CD14-positive monocyte (primary cell): ENCODE measurements around the gene PPIL4. TPM values are rescaled to one million over a fixed set of nuclear protein-coding genes. Genes with fewer than 3 reads are reported as not detected.
"Not testable (repeated sequence)": the region's sequence is repeated elsewhere in the genome, so short reads cannot be mapped to it uniquely, and the experiment has no call there.

Source experiments
- DNase-seq, 3 donors: peaks; one replicate each; pipeline ENCODE4 v3.0.0-alpha.2; 2011 to 2022
- H2AFZ ChIP-seq: 2 replicates; pipeline ENCODE4 v1.6.0; 2012; ENCODE audit warnings: mild to moderate bottlenecking, low read depth, low read length, inconsistent platforms; ENCODE audit not compliant: insufficient read depth, poor library complexity, severe bottlenecking
- H3K27ac ChIP-seq, 2 donors: 1 replicate in 1 of 2; 2 replicates in 1 of 2; pipeline ENCODE4 v1.5.1; 2012 to 2013; ENCODE audit warnings: low read length in 2 of 2, control low read depth in 1 of 2, inconsistent platforms in 1 of 2, low read depth in 1 of 2, mild to moderate bottlenecking in 1 of 2
- H3K27me3 ChIP-seq, 2 donors: one replicate each; pipeline versions ENCODE4 v1.6.0 to v1.6.1; 2011 to 2013; ENCODE audit warnings: low read length in 2 of 2; ENCODE audit not compliant: control insufficient read depth in 2 of 2, insufficient read depth in 2 of 2
- H3K36me3 ChIP-seq, 2 donors: replicated peaks in 1 of 2; 1 replicate in 1 of 2; 2 replicates in 1 of 2; pipeline versions ENCODE4 v1.5.1 to v1.6.1; 2012 to 2013; ENCODE audit warnings: low read length in 2 of 2, control low read depth in 1 of 2, inconsistent platforms in 1 of 2, mild to moderate bottlenecking in 1 of 2; ENCODE audit not compliant: insufficient read depth in 2 of 2, control insufficient read depth in 1 of 2
- H3K4me1 ChIP-seq, 2 donors: 1 replicate in 1 of 2; 2 replicates in 1 of 2; pipeline versions ENCODE4 v1.5.1 to v1.6.1; 2012 to 2013; ENCODE audit warnings: low read length in 2 of 2, control low read depth in 1 of 2, inconsistent platforms in 1 of 2, mild to moderate bottlenecking in 1 of 2, moderate library complexity in 1 of 2; ENCODE audit not compliant: insufficient read depth in 2 of 2, control insufficient read depth in 1 of 2
- H3K4me2 ChIP-seq: replicated peaks from 2 replicates; pipeline ENCODE3; 2012; ENCODE audit warnings: low read length, moderate library complexity, mild to moderate bottlenecking; ENCODE audit not compliant: poor library complexity, severe bottlenecking; ENCODE audit errors: extremely low read depth
- H3K4me3 ChIP-seq, 3 experiments: fragments of 200-600 bp in 1 of 3; sonication (generic) in 1 of 3; replicated peaks in 1 of 3; 1 replicate in 2 of 3; 2 replicates in 1 of 3; pipeline ENCODE4 v1.5.1; 2011 to 2013; ENCODE audit warnings: low read length in 3 of 3, mild to moderate bottlenecking in 3 of 3, control low read depth in 2 of 3, low read depth in 2 of 3, inconsistent platforms in 1 of 3, moderate library complexity in 1 of 3
- H3K79me2 ChIP-seq: 2 replicates; pipeline ENCODE4 v1.6.0; 2012; ENCODE audit warnings: mild to moderate bottlenecking, control low read depth, inconsistent platforms, low read length, moderate library complexity; ENCODE audit not compliant: insufficient read depth
- H3K9ac ChIP-seq: 2 replicates; pipeline ENCODE4 v1.6.0; 2017; ENCODE audit warnings: low read length, mild to moderate bottlenecking; ENCODE audit not compliant: insufficient read depth, poor library complexity, severe bottlenecking
- H3K9me3 ChIP-seq, 2 donors: replicated peaks in 1 of 2; 1 replicate in 1 of 2; 2 replicates in 1 of 2; pipeline versions ENCODE4 v1.5.1 to v1.6.1; 2012 to 2013; ENCODE audit warnings: low read length in 2 of 2, control low read depth in 1 of 2; ENCODE audit not compliant: control insufficient read depth in 1 of 2, insufficient read depth in 1 of 2
- H4K20me1 ChIP-seq: 2 replicates; pipeline ENCODE4 v1.6.0; 2012; ENCODE audit warnings: mild to moderate bottlenecking, low read length, control low read depth, moderate library complexity; ENCODE audit not compliant: insufficient read depth
- H3K27ac Mint-ChIP-seq, 7 donors: one replicate each; pipeline ENCODE4 v1.8.0; 2020; ENCODE audit warnings: mild to moderate bottlenecking in 7 of 7, mixed read lengths in 7 of 7, moderate library complexity in 6 of 7, inconsistent platforms in 2 of 7
- H3K27me3 Mint-ChIP-seq, 3 donors: one replicate each; pipeline ENCODE4 v1.8.0; 2021 to 2022; ENCODE audit warnings: low read depth in 3 of 3, mild to moderate bottlenecking in 3 of 3, mixed read lengths in 3 of 3, moderate library complexity in 3 of 3, inconsistent platforms in 1 of 3
- H3K36me3 Mint-ChIP-seq, 2 donors: one replicate each; pipeline ENCODE4 v1.8.0; 2020; ENCODE audit warnings: mixed read lengths in 2 of 2, inconsistent platforms in 1 of 2, mild to moderate bottlenecking in 1 of 2
- H3K4me1 Mint-ChIP-seq: one replicate; pipeline ENCODE4 v1.8.0; 2020; ENCODE audit warnings: mild to moderate bottlenecking, mixed read lengths
- H3K4me3 Mint-ChIP-seq, 2 donors: one replicate each; pipeline ENCODE4 v1.8.0; 2020; ENCODE audit warnings: mild to moderate bottlenecking in 2 of 2, mixed read lengths in 2 of 2, moderate library complexity in 1 of 2
- H3K9me3 Mint-ChIP-seq, 7 donors: one replicate each; pipeline ENCODE4 v1.8.0; 2020 to 2022; ENCODE audit warnings: mixed read lengths in 7 of 7, mild to moderate bottlenecking in 6 of 7, moderate library complexity in 6 of 7, inconsistent platforms in 2 of 7
- WGBS: methylation state at CpG from one replicate; pipeline ENCODE4 v1.1.5; 2013; ENCODE audit warnings: missing lambda C conversion rate; ENCODE audit not compliant: insufficient coverage; 5-methylcytosine and 5-hydroxymethylcytosine counted together
- intact Hi-C, 2 donors: fragments of 100-400 bp; cut with micrococcal nuclease; formaldehyde crosslinking; loops; one replicate each; pipeline versions ENCODE4 v1.15.0 to v1.15.1; 2023
- polyA plus RNA-seq, 3 donors: library from polyadenylated mRNA; depleted of rRNA in 1 of 3; unstranded in 2 of 3; stranded (reverse) in 1 of 3; fragments of 300-500 nt in 2 of 3; fragments of >200 nt in 1 of 3; fragmentation: Illumina TruSeq in 2 of 3; gene quantifications; 1 replicate in 2 of 3; 2 replicates in 1 of 3; pipeline ENCODE4 v1.2.3, GENCODE V29; 2012 to 2021
- TF ChIP-seq, protein P1 (sequence below): fragments of 200-600 bp; IDR thresholded peaks from one replicate; pipeline ENCODE4 v1.8.0; 2022; ENCODE audit warnings: antibody characterized with exemption, mild to moderate bottlenecking

PPIL4 gene
- polyA plus RNA-seq, 3 donors, result 3.5 to 9.2 (median 4.4) TPM

DNA sequence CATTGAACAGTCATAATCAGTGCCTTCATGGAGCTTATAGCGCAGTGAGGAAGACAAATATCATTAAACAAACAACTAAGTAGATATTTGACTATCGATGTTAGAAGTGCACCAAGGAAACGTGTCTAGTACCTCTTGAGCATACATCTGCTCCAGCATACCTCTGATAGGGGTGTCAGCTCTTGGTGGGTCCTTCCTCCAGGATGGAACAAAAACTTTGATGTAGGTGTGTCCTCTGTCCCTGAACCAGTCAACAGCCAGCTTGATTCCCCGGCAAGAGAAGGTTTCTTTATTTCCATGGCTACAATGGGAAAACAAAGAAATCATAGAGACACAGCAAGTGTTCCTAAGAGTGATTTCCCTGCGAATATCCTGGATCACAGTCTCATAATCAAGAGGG is 84.2 kb downstream of the PPIL4 start:
- no peak for DNase-seq
- Histone ChIP-seq H3K27ac (no peak overlapping the region), H3K4me3 (no peak overlapping the region), H3K27me3 (no peaks in the 10 kb centered on the region), H3K4me1 (peaks cover 12 to 13% of the 10 kb centered on the region in 2 donors), H3K36me3 (peaks cover 29 to 62% of the 10 kb centered on the region in 2 donors), H3K9me3 (no peaks in the 10 kb centered on the region), H3K79me2 (no peaks in the 10 kb centered on the region), H3K4me2 (no peak overlapping the region), H2AFZ (no peak overlapping the region), H3K9ac (no peak overlapping the region), H4K20me1 (no peaks in the 10 kb centered on the region)
- H3K36me3 Mint-ChIP-seq, result peaks cover 58 to 73% of the 10 kb centered on the region in 2 donors
- H3K9me3 Mint-ChIP-seq, result peaks cover 0 to 2% (median 0%) of the 10 kb centered on the region in 7 donors
- TF ChIP-seq, protein P1, sequence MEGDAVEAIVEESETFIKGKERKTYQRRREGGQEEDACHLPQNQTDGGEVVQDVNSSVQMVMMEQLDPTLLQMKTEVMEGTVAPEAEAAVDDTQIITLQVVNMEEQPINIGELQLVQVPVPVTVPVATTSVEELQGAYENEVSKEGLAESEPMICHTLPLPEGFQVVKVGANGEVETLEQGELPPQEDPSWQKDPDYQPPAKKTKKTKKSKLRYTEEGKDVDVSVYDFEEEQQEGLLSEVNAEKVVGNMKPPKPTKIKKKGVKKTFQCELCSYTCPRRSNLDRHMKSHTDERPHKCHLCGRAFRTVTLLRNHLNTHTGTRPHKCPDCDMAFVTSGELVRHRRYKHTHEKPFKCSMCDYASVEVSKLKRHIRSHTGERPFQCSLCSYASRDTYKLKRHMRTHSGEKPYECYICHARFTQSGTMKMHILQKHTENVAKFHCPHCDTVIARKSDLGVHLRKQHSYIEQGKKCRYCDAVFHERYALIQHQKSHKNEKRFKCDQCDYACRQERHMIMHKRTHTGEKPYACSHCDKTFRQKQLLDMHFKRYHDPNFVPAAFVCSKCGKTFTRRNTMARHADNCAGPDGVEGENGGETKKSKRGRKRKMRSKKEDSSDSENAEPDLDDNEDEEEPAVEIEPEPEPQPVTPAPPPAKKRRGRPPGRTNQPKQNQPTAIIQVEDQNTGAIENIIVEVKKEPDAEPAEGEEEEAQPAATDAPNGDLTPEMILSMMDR, result no peak
- intact Hi-C loops, result no loop called here
- 83% methylated on average over 3 of the region's 5 CpGs for WGBS
- H3K4me1 Mint-ChIP-seq, result peaks cover 15% of the 10 kb centered on the region
- peaks cover 0 to 2% (median 0%) of the 10 kb centered on the region in 3 donors for H3K27me3 Mint-ChIP-seq
- H3K4me3 Mint-ChIP-seq, result no peak overlapping the region
- H3K27ac Mint-ChIP-seq, result no peak overlapping the region

- H3K27me3 Mint-ChIP-seq, H3K4me1 Mint-ChIP-seq, H2AFZ ChIP-seq, H3K9me3 Mint-ChIP-seq, H3K27ac ChIP-seq, H3K27me3 ChIP-seq, DNase-seq, H3K4me3 Mint-ChIP-seq, H3K27ac Mint-ChIP-seq, H3K4me3 ChIP-seq, H3K4me2 ChIP-seq, H3K9me3 ChIP-seq, H3K79me2 ChIP-seq, H3K4me1 ChIP-seq, H3K9ac ChIP-seq, intact Hi-C loops, H4K20me1 ChIP-seq: not testable (repeated sequence)
- 100% methylated on average over 2 of the region's 3 CpGs for WGBS
- H3K36me3 ChIP-seq, result peaks cover 29 to 63% of the 10 kb centered on the region in 2 donors
- peaks cover 63 to 78% of the 10 kb centered on the region in 2 donors for H3K36me3 Mint-ChIP-seq
These were observed 85.6 kb downstream of the PPIL4 start for GRCh38 chr6:149460249-149460648.
